Left lung (tissue), 10 donors: Measurements from ENCODE around the gene STRIP2. TPM values are rescaled to one million over a fixed set of nuclear protein-coding genes. Genes with fewer than 3 reads are reported as not detected.

ENCODE experiments used
- ATAC-seq: fragments of 200-7000 bp; cut with Tn5 transposase; one replicate; pipeline ENCODE4 v1.9.1; 2020; ENCODE audit warnings: moderate library complexity
- DNase-seq, 4 donors: peaks; one replicate each; pipeline ENCODE4 v3.0.0-alpha.2; 2013 to 2020
- H3K27ac ChIP-seq, 2 donors: fragments of 200-600 bp; sonication (generic) in 1 of 2; one replicate each; pipeline versions ENCODE4 v1.5.0 to v1.8.0; 2020 to 2021
- H3K27me3 ChIP-seq, 2 donors: fragments of 200-600 bp; sonication (generic) in 1 of 2; one replicate each; pipeline versions ENCODE4 v1.5.0 to v1.8.0; 2020 to 2021
- H3K36me3 ChIP-seq, 2 donors: fragments of 200-600 bp; sonication (generic) in 1 of 2; one replicate each; pipeline versions ENCODE4 v1.5.0 to v1.8.0; 2020 to 2021
- H3K4me1 ChIP-seq, 2 donors: fragments of 200-600 bp; one replicate each; pipeline ENCODE4 v1.8.0; 2021
- H3K4me3 ChIP-seq, 2 donors: fragments of 200-600 bp; sonication (generic) in 1 of 2; one replicate each; pipeline versions ENCODE4 v1.5.0 to v1.8.0; 2020 to 2021; ENCODE audit warnings: mild to moderate bottlenecking in 1 of 2
- H3K9me3 ChIP-seq, 2 donors: fragments of 200-600 bp; sonication (generic) in 1 of 2; one replicate each; pipeline versions ENCODE4 v1.5.0 to v1.8.0; 2020 to 2021
- intact Hi-C, 2 donors: fragments of 100-400 bp; cut with DNase I; formaldehyde crosslinking; loops; one replicate each; pipeline versions ENCODE4 v1.11.2 to v1.14.2; 2022
- polyA plus RNA-seq, 6 donors: library from polyadenylated mRNA; unstranded; fragments of 120-200 nt; gene quantifications; one replicate each; pipeline ENCODE4 v1.2.1, GENCODE V29; 2013; ENCODE audit not compliant: insufficient read length in 6 of 6
- total RNA-seq, 2 donors: library from RNA; stranded (reverse); fragmentation: NEBNext Ultra II Directional; extraction: Animal tissue kit (Norgen Biotek cat#: 25700); gene quantifications; one replicate each; pipeline ENCODE4 v1.2.1, GENCODE V29; 2021
- TF ChIP-seq, protein P1 (sequence below), 2 donors: fragments of 200-600 bp; sonication (generic) in 1 of 2; IDR thresholded peaks; one replicate each; pipeline versions ENCODE4 v1.5.0 to v1.8.0; 2021; ENCODE audit warnings: antibody characterized with exemption in 2 of 2
- donor health status: DM: no; HTN: yes; CAD: no.
- donor health status: DM: no; HTN: no; CAD: no.

STRIP2 gene
- total and polyA plus RNA-seq, 8 donors: 4.4 to 6.3 (median 5.6) TPM

- Histone ChIP-seq H3K27me3 (peaks cover 0 to 11% of the 10 kb centered on the region in 2 donors), H3K4me3 (no peak overlapping the region), H3K36me3 (no peaks in the 10 kb centered on the region), H3K4me1 (no peaks in the 10 kb centered on the region), H3K9me3 (no peaks in the 10 kb centered on the region), H3K27ac (no peak overlapping the region)
- no peak for ATAC-seq
- TF ChIP-seq, protein P1, sequence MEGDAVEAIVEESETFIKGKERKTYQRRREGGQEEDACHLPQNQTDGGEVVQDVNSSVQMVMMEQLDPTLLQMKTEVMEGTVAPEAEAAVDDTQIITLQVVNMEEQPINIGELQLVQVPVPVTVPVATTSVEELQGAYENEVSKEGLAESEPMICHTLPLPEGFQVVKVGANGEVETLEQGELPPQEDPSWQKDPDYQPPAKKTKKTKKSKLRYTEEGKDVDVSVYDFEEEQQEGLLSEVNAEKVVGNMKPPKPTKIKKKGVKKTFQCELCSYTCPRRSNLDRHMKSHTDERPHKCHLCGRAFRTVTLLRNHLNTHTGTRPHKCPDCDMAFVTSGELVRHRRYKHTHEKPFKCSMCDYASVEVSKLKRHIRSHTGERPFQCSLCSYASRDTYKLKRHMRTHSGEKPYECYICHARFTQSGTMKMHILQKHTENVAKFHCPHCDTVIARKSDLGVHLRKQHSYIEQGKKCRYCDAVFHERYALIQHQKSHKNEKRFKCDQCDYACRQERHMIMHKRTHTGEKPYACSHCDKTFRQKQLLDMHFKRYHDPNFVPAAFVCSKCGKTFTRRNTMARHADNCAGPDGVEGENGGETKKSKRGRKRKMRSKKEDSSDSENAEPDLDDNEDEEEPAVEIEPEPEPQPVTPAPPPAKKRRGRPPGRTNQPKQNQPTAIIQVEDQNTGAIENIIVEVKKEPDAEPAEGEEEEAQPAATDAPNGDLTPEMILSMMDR (IDR thresholded peaks at IDR 0.05): no peak
- no peak for DNase-seq
- intact Hi-C loops: no loop called here
Observed at GRCh38 chr7:129513546-129513945, 79.3 kb downstream of the STRIP2 start.

DNA sequence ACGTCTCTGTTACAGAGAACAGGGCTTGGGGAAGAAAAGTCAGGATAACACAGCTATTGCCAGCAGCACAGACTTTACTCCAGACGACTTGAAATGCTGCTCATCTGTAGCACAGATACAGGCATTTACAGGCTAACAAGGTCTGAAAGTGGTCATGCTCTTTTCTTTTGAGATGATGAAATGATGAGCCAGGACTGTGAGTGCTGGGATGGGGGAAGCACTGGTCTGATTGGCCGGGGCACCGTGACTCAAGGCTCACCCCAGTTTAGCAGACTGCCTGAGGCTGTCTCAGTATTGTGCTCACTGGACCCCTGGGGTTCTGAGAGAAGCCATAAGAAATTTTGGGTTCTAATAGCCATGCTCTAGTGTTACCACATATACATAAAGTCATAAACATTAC lies 80.5 kb downstream of the STRIP2 start:
- ATAC-seq (no peak), DNase-seq (no peak)
- H3K4me1 ChIP-seq: no peaks in the 10 kb centered on the region
- H3K4me3 ChIP-seq: no peak overlapping the region
- H3K9me3 ChIP-seq: no peaks in the 10 kb centered on the region
- no peaks in the 10 kb centered on the region for H3K36me3 ChIP-seq
- TF ChIP-seq, protein P1 (IDR thresholded peaks at IDR 0.05): no peak
- intact Hi-C loops: no loop called here
- no peak overlapping the region for H3K27ac ChIP-seq
- peaks cover 0 to 11% of the 10 kb centered on the region in 2 donors for H3K27me3 ChIP-seq

GRCh38 chr7:129515381-129515780 lies 81.1 kb downstream of the STRIP2 start:
- no peaks in the 10 kb centered on the region for H3K36me3 ChIP-seq
- intact Hi-C loops: no loop called here
- TF ChIP-seq, protein P1 (IDR thresholded peaks at IDR 0.05): no peak
- H3K27me3 ChIP-seq: peaks cover 0 to 11% of the 10 kb centered on the region in 2 donors
- no peak overlapping the region for H3K27ac ChIP-seq
- H3K4me3 ChIP-seq: no peak overlapping the region
- ATAC-seq (no peak), DNase-seq (no peak)
- H3K9me3 ChIP-seq: no peaks in the 10 kb centered on the region
- no peaks in the 10 kb centered on the region for H3K4me1 ChIP-seq

- intact Hi-C loops: no loop called here
- Histone ChIP-seq H3K4me3 (no peak overlapping the region), H3K9me3 (no peaks in the 10 kb centered on the region), H3K27ac (no peak overlapping the region), H3K27me3 (peaks cover 0 to 21% of the 10 kb centered on the region in 2 donors), H3K36me3 (no peaks in the 10 kb centered on the region), H3K4me1 (no peaks in the 10 kb centered on the region)
- DNase-seq (no peak), ATAC-seq (no peak)
- TF ChIP-seq, protein P1 (IDR thresholded peaks at IDR 0.05): no peak
Observed at GRCh38 chr7:129517931-129518330, 83.7 kb downstream of the STRIP2 start.

DNA sequence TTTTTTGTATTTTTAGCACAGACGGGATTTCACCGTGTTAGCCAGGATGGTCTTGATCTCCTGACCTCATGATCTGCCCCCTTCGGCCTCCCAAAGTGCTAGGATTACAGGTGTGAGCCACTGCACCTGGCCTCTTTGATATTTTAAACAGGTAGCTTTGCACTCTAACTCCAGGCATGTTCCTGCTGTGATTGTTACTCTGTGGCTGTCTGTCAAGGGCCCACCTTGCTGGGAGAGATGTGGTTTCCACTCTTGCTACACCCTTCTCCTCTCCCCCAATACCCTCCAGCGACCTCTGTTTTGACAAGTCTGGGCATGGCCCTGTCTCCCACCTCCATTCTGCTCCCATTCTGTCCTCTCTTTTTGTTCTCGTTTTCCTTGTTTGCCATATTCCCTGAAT lies 85.2 kb downstream of the STRIP2 start:
- Histone ChIP-seq H3K4me3 (no peak overlapping the region), H3K4me1 (peaks cover 0 to 3% of the 10 kb centered on the region in 2 donors), H3K36me3 (no peaks in the 10 kb centered on the region), H3K27me3 (peaks cover 0 to 22% of the 10 kb centered on the region in 2 donors), H3K27ac (no peak overlapping the region), H3K9me3 (no peaks in the 10 kb centered on the region)
- no peak for DNase-seq
- intact Hi-C loops: no loop called here
- no peak for ATAC-seq
- TF ChIP-seq, protein P1 (IDR thresholded peaks at IDR 0.05): no peak
